Spleen (tissue), 11 donors: ENCODE data around the gene SENP1. TPM values are rescaled to one million over a fixed set of nuclear protein-coding genes. Genes with fewer than 3 reads are reported as not detected.

Source experiments
- DNase-seq: peaks from one replicate; pipeline ENCODE4 v3.0.0-alpha.2; 2020
- H3K27ac ChIP-seq, 8 donors: fragments of 200-600 bp; sonication (generic) in 7 of 8; 1 replicate in 4 of 8; 2 replicates in 4 of 8; pipeline versions ENCODE4 v1.5.0 to v1.8.0; 2016 to 2021; ENCODE audit warnings: inconsistent platforms in 4 of 8, mild to moderate bottlenecking in 4 of 8, moderate library complexity in 1 of 8
- H3K27me3 ChIP-seq, 7 donors: fragments of 200-600 bp; sonication (generic) in 6 of 7; replicated peaks in 1 of 7; 1 replicate in 4 of 7; 2 replicates in 3 of 7; pipeline versions ENCODE4 v1.5.0 to v1.8.0; 2016 to 2021; ENCODE audit warnings: inconsistent platforms in 3 of 7, mild to moderate bottlenecking in 1 of 7
- H3K36me3 ChIP-seq, 6 donors: fragments of 200-600 bp; sonication (generic) in 5 of 6; 1 replicate in 4 of 6; 2 replicates in 2 of 6; pipeline versions ENCODE4 v1.5.0 to v1.8.0; 2016 to 2021; ENCODE audit warnings: inconsistent platforms in 2 of 6
- H3K4me1 ChIP-seq, 6 donors: fragments of 200-600 bp; sonication (generic) in 5 of 6; 1 replicate in 3 of 6; 2 replicates in 3 of 6; pipeline versions ENCODE4 v1.5.0 to v1.8.0; 2016 to 2021; ENCODE audit warnings: inconsistent platforms in 3 of 6
- H3K4me3 ChIP-seq, 8 donors: fragments of 200-600 bp; sonication (generic) in 7 of 8; 1 replicate in 4 of 8; 2 replicates in 4 of 8; pipeline versions ENCODE4 v1.5.0 to v1.8.0; 2016 to 2021; ENCODE audit warnings: inconsistent platforms in 4 of 8, mild to moderate bottlenecking in 4 of 8, moderate library complexity in 2 of 8
- H3K9me3 ChIP-seq, 8 donors: fragments of 200-600 bp; sonication (generic) in 7 of 8; 1 replicate in 4 of 8; 2 replicates in 4 of 8; pipeline versions ENCODE4 v1.5.0 to v1.8.0; 2016 to 2021; ENCODE audit warnings: inconsistent platforms in 4 of 8
- POLR2A ChIP-seq, 3 donors: fragments of 450-650 bp; IDR thresholded peaks; one replicate each; pipeline ENCODE4 v1.5.1; 2017; ENCODE audit warnings: antibody characterized with exemption in 3 of 3, mild to moderate bottlenecking in 1 of 3
- POLR2AphosphoS5 ChIP-seq, 3 donors: sonication (generic); formaldehyde crosslinking; IDR thresholded peaks; one replicate each; pipeline ENCODE4 v1.5.1; 2017; ENCODE audit warnings: antibody characterized with exemption in 3 of 3
- WGBS, 5 donors: extraction: QIAGEN DNeasy Blood & Tissue Kit in 3 of 5; methylation state at CpG; one replicate each; pipeline versions ENCODE4 v1.1.5 to v1.1.7; 2013 to 2018; 5-methylcytosine and 5-hydroxymethylcytosine counted together
- intact Hi-C: fragments of 100-400 bp; cut with DNase I; formaldehyde crosslinking; loops from one replicate; pipeline ENCODE4 v1.15.0; 2023; ENCODE audit warnings: low total_unique reads
- polyA plus RNA-seq, 3 donors: library from polyadenylated mRNA; stranded (reverse); fragments of 200-250 nt; gene quantifications; one replicate each; pipeline ENCODE4 v1.2.1, GENCODE V29; 2013
- total RNA-seq, 7 donors: library from RNA; depleted of rRNA in 3 of 7; stranded (reverse); fragments of >200 nt in 3 of 7; fragmentation: NEBNext Ultra II Directional in 4 of 7; extraction: Animal tissue kit (Norgen Biotek cat#: 25700) in 4 of 7; gene quantifications; one replicate each; pipeline versions ENCODE4 v1.1.0 to v1.2.1, GENCODE V29; 2016 to 2021
- TF ChIP-seq, protein P1 (sequence below), 11 experiments: fragments of 200-600 bp in 7 of 11; fragments of 450-650 bp in 4 of 11; sonication (generic) in 4 of 11; IDR thresholded peaks in 8 of 11; conservative IDR thresholded peaks in 3 of 11; 1 replicate in 7 of 11; 2 replicates in 4 of 11; pipeline versions ENCODE4 v1.4.0 to v1.8.0; 2016 to 2021; ENCODE audit warnings: antibody characterized with exemption in 11 of 11, inconsistent platforms in 4 of 11, mild to moderate bottlenecking in 1 of 11
- donor health status: healthy with polysubstance abuse.
- donor health status: DM: no; HTN: no; CAD: no; lungs with moderate emphysema.
- donor health status: DM: no; HTN: no; CAD: no.
- donor health status: Bipolar disorder and iron deficiency.
- donor health status: healthy.
- donor health status: DM: no; HTN: no; CAD: no.
- donor health status: DM: yes; HTN: yes; CAD: no.

Gene SENP1
- total and polyA plus RNA-seq, 10 donors, result 3.7 to 37.4 (median 25.6) TPM

DNA sequence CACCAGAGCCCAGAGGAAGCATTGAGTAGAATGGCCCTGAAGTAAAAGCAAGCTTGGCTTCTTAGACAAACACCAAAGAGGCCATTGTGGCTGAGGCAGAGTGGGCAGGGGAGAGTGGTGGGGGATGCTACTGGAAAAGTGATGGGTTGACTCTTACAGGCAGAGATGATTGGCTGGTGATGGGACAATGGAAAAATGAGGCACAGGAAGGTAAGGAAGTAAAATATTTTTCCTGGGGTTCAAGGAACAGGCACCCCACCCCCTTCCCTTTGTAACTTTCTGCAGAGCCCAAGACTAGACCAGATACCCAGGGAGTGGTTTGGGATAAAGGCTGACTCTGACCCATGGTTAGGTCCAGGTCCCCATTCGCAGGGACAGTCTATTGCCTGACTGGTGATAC lies 66.7 kb downstream of the SENP1 start:
- Histone ChIP-seq H3K27ac (no peak overlapping the region), H3K4me1 (peaks cover 0 to 14% (median 7%) of the 10 kb centered on the region in 6 donors), H3K9me3 (no peaks in the 10 kb centered on the region), H3K4me3 (no peak overlapping the region), H3K27me3 (no peaks in the 10 kb centered on the region), H3K36me3 (peaks cover 0 to 25% (median 12%) of the 10 kb centered on the region in 6 donors)
- no peak for TF ChIP-seq POLR2AphosphoS5 (IDR thresholded peaks at IDR 0.05)
- no peak for TF ChIP-seq POLR2A (IDR thresholded peaks at IDR 0.05)
- TF ChIP-seq, protein P1, sequence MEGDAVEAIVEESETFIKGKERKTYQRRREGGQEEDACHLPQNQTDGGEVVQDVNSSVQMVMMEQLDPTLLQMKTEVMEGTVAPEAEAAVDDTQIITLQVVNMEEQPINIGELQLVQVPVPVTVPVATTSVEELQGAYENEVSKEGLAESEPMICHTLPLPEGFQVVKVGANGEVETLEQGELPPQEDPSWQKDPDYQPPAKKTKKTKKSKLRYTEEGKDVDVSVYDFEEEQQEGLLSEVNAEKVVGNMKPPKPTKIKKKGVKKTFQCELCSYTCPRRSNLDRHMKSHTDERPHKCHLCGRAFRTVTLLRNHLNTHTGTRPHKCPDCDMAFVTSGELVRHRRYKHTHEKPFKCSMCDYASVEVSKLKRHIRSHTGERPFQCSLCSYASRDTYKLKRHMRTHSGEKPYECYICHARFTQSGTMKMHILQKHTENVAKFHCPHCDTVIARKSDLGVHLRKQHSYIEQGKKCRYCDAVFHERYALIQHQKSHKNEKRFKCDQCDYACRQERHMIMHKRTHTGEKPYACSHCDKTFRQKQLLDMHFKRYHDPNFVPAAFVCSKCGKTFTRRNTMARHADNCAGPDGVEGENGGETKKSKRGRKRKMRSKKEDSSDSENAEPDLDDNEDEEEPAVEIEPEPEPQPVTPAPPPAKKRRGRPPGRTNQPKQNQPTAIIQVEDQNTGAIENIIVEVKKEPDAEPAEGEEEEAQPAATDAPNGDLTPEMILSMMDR (IDR thresholded peaks at IDR 0.05 in 8 of 11, conservative IDR thresholded peaks at IDR 0.05 in 3 of 11), result no peak
- intact Hi-C loops, result no loop called here
- no peak for DNase-seq
- WGBS, 5 donors, result 94 to 100% (median 100%) methylated on average over 1 of the region's 1 CpG

DNA sequence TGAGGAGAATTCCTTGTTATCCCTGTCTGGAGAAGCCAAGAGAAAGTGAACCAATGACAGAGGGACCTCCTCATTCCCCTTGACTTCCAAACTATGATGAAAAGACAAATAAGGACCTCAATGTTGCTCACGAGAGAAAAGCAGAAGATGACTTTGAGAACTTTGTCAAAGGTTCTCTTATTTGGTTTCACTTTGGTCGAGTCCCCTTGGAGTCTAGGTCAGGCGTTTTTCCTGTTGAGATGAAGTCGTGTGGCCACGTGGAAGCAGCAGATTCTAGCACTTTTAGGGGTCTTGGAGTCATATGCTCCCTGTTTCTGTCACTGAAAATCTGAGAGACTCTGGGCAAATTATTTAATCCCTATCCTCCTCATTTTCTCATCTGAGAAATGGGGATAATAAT lies 67.8 kb downstream of the SENP1 start:
- DNase-seq, result no peak
- peak overlapping the region in 1 of 8 donors; percentile 34 for H3K27ac ChIP-seq
- H3K9me3 ChIP-seq, result no peaks in the 10 kb centered on the region
- TF ChIP-seq, protein P1 (IDR thresholded peaks at IDR 0.05 in 8 of 11, conservative IDR thresholded peaks at IDR 0.05 in 3 of 11), result no peak
- TF ChIP-seq POLR2AphosphoS5 (IDR thresholded peaks at IDR 0.05) (no peak), POLR2A (IDR thresholded peaks at IDR 0.05) (no peak)
- intact Hi-C loops, result no loop called here
- no peak overlapping the region for H3K4me3 ChIP-seq
- no peaks in the 10 kb centered on the region for H3K27me3 ChIP-seq
- peaks cover 0 to 14% (median 3%) of the 10 kb centered on the region in 6 donors for H3K36me3 ChIP-seq
- WGBS, 5 donors, result 21 to 28% (median 27%) methylated on average over 5 of the region's 5 CpGs
- peaks cover 0 to 14% (median 7%) of the 10 kb centered on the region in 6 donors for H3K4me1 ChIP-seq

DNA sequence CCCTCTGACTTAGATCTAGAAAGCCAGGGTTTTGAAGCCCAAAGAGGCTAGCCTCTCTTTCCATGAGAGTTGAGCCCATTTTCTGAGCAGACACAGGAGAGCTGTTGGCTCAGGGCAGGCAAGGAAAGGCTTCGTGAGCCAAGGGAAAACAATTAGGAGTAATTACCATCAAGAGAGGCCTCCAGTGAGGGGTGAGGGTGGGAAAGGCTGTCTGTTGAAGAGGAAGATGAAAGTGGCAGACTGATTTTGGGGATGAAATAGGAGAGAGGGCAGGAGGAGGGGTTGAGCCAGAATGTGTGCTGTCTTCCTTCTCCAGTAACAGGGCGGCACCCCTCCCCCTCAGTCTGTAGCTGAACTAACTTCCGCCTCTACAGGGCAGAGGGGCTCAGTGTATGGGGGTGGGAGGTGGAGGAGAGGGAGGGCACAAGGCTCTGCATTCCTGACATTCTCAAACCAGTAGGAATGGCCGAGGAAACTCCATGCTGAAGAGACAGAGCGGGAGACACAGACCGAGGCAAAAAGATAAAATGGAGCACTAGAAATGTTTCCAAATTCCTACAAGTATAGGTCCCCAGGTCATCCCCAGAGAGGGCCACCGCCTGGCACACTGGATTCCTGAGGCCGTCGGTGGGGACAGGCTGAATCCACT lies 68.5 kb downstream of the SENP1 start:
- no peaks in the 10 kb centered on the region for H3K27me3 ChIP-seq
- peaks cover 0 to 7% (median 0%) of the 10 kb centered on the region in 6 donors for H3K36me3 ChIP-seq
- H3K9me3 ChIP-seq, result no peaks in the 10 kb centered on the region
- H3K27ac ChIP-seq, result peak overlapping the region in 1 of 8 donors; percentile 34
- intact Hi-C loops, result no loop called here
- H3K4me1 ChIP-seq, result peaks cover 0 to 14% (median 7%) of the 10 kb centered on the region in 6 donors
- TF ChIP-seq POLR2AphosphoS5 (IDR thresholded peaks at IDR 0.05) (no peak), POLR2A (IDR thresholded peaks at IDR 0.05) (no peak)
- TF ChIP-seq, protein P1 (IDR thresholded peaks at IDR 0.05 in 8 of 11, conservative IDR thresholded peaks at IDR 0.05 in 3 of 11), result no peak
- no peak overlapping the region for H3K4me3 ChIP-seq
- DNase-seq, result no peak
- WGBS, 5 donors, result 60 to 71% (median 65%) methylated on average over 9 of the region's 9 CpGs

DNA sequence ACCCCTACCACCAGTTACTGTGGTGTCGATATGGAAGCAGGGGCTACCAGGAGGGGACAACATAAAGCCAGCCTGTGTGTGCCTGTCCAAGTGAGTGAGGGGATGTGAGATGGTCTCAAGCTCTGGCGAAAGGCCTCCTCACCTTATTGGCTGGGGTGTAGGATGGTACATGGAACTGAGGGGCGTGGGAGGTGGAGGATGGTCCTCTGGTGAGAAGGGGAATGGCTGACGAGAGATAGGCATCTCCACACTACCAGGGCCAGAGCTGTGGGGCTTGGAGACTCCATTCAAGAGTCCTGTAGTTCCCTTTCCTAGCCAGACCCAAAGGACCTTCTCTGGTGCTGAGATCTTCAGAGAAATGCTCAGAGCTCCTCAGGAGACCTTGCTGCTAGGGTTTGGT lies 69.1 kb downstream of the SENP1 start:
- TF ChIP-seq POLR2AphosphoS5 (IDR thresholded peaks at IDR 0.05) (no peak), POLR2A (IDR thresholded peaks at IDR 0.05) (no peak)
- TF ChIP-seq, protein P1 (IDR thresholded peaks at IDR 0.05 in 8 of 11, conservative IDR thresholded peaks at IDR 0.05 in 3 of 11), result no peak
- 84 to 95% (median 92%) methylated on average over 4 of the region's 4 CpGs for WGBS, 5 donors
- H3K27me3 ChIP-seq, result no peaks in the 10 kb centered on the region

More for the DNA sequence above, 69.1 kb downstream of the SENP1 start:
- no peak overlapping the region for H3K4me3 ChIP-seq
- H3K4me1 ChIP-seq, result peaks cover 0 to 14% (median 7%) of the 10 kb centered on the region in 6 donors
- intact Hi-C loops, result no loop called here
- H3K9me3 ChIP-seq, result no peaks in the 10 kb centered on the region
- no peak for DNase-seq
- no peak overlapping the region for H3K27ac ChIP-seq
- H3K36me3 ChIP-seq, result peaks cover 0 to 2% (median 0%) of the 10 kb centered on the region in 6 donors
